ENCODE data around the gene SMG1. TPM values are rescaled to one million over a fixed set of nuclear protein-coding genes. Genes with fewer than 3 reads are reported as not detected.

The SMG1 gene
- total and polyA plus RNA-seq, 2 of the 13 experiments (the other 11 are each of a cell fraction or from before 2014, with no cell fraction given), result 48.7 to 53.7 TPM

DNA sequence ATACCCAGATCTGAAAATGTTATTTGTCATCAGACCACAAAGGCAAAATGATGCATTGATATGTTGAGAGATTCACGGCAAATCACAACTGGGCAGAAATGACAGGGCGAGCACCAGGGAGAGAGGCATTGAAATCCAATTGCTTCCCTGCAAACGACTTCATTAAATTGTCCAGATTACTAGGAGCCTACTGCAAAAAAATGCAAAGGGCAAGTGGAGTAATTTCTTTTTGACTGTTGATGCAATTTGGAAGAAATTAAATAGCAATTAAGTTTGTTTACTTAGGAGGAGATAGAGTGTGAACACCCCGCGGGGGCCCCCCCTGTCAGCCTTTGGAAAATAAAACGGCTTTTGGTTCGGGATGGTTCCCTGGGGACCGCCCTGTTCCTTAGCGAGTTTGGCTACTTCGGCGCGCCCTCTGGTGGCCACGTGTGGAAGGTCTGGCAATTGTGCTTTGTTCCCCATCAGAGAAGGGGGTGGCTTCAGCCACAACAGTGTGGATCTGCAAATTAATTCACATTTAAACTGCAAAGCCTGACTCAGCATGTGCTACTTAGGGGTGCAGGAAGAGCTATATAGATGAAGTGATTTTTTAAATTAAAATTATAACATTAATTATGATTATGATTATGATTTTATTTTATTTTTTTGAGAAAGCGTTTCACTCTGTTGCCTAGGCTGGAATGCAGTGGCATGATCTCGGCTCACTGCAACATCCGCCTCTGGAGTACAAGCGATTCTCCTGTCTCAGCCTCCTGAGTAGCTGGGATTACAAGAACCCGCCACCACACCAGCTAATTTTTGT lies 43.0 kb upstream of the SMG1 start (continued):
- TF ChIP-seq ZFP91 (CRISPR knock-in tag; IDR thresholded peaks at IDR 0.05; ENCODE audit: borderline replicate concordance) (0 out of 2 replicates have a peak, but pooled peaks have one; percentile 36), ZNF788 (CRISPR knock-in tag; IDR thresholded peaks at IDR 0.05; ENCODE audit: borderline replicate concordance) (peak; percentile 57; the same call in 1 of the 2 replicates), THAP11 (CRISPR knock-in tag; IDR thresholded peaks at IDR 0.05) (peak; percentile 48), FOXC1 (CRISPR knock-in tag; IDR thresholded peaks at IDR 0.05; ENCODE audit: borderline replicate concordance) (no peak; the same call in 1 of the 2 replicates), SYNCRIP (IDR thresholded peaks at IDR 0.05; ENCODE audit: insufficient read depth, low read depth, low read length) (no peak), SALL1 (CRISPR knock-in tag; IDR thresholded peaks at IDR 0.05) (peak; percentile 57; the same call in 1 of the 2 replicates), ATF2 (CRISPR knock-in tag; IDR thresholded peaks at IDR 0.05) (peak; percentile 33; the same call in 1 of the 2 replicates), RXRB (CRISPR knock-in tag; IDR thresholded peaks at IDR 0.05; ENCODE audit: borderline replicate concordance) (peak; percentile 21; the same call in 1 of the 2 replicates), ZNF207 (IDR thresholded peaks at IDR 0.05; ENCODE audit: borderline replicate concordance) (no peak), ZNF101 (CRISPR knock-in tag; IDR thresholded peaks at IDR 0.05; ENCODE audit: borderline replicate concordance, low read depth) (no peak), TSC22D2 (CRISPR knock-in tag; IDR thresholded peaks at IDR 0.05; ENCODE audit: borderline replicate concordance) (peak; percentile 74; the same call in 1 of the 2 replicates), STAG1 (CRISPR knock-in tag; IDR thresholded peaks at IDR 0.05) (peak; percentile 97), ZNF143 (CRISPR knock-in tag; IDR thresholded peaks at IDR 0.05) (no peak)
